Muscle of leg (tissue), 11 donors: ENCODE measurements around the gene CTNNA2. TPM values are rescaled to one million over a fixed set of nuclear protein-coding genes. Genes with fewer than 3 reads are reported as not detected.

Experiments
- DNase-seq: peaks from one replicate; pipeline ENCODE4 v3.0.0; 2013
- H3K27ac ChIP-seq: one replicate; pipeline ENCODE4 v1.5.1; 2013; ENCODE audit warnings: mild to moderate bottlenecking, low read length, control low read depth
- H3K27me3 ChIP-seq: one replicate; pipeline ENCODE4 v1.6.1; 2013; ENCODE audit warnings: low read length; ENCODE audit not compliant: control insufficient read depth, insufficient read depth
- H3K36me3 ChIP-seq: one replicate; pipeline ENCODE4 v1.6.1; 2013; ENCODE audit warnings: low read length; ENCODE audit not compliant: control insufficient read depth, insufficient read depth
- H3K4me1 ChIP-seq: one replicate; pipeline ENCODE4 v1.6.1; 2013; ENCODE audit warnings: low read length; ENCODE audit not compliant: control insufficient read depth, insufficient read depth
- H3K4me3 ChIP-seq: one replicate; pipeline ENCODE4 v1.5.1; 2013; ENCODE audit warnings: low read length, control low read depth
- H3K9me3 ChIP-seq: replicated peaks from 2 replicates; pipeline ENCODE4 v1.6.1; 2013; ENCODE audit warnings: low read depth, low read length; ENCODE audit not compliant: control insufficient read depth
- whole genome bisulfite sequencing: methylation state at CpG from one replicate; pipeline ENCODE4 v1.1.5; 2013; ENCODE audit warnings: missing lambda C conversion rate; ENCODE audit not compliant: insufficient coverage; 5-methylcytosine and 5-hydroxymethylcytosine counted together
- polyA plus RNA-seq, 8 donors: library from polyadenylated mRNA; unstranded; fragments of 120-200 nt; gene quantifications; one replicate each; pipeline versions ENCODE4 v1.2.1 to v1.2.3, GENCODE V29; 2013; ENCODE audit warnings: inconsistent platforms in 1 of 8, low replicate concordance in 1 of 8; ENCODE audit not compliant: insufficient read length in 8 of 8, insufficient read depth in 1 of 8
- total RNA-seq: library from RNA; stranded (reverse); fragments of 120-200 nt; gene quantifications from one replicate; pipeline ENCODE4 v1.2.4, GENCODE V29; 2013

Gene CTNNA2
- total and polyA plus RNA-seq, 9 donors: 0.28 to 1.0 (median 0.69) TPM

DNA sequence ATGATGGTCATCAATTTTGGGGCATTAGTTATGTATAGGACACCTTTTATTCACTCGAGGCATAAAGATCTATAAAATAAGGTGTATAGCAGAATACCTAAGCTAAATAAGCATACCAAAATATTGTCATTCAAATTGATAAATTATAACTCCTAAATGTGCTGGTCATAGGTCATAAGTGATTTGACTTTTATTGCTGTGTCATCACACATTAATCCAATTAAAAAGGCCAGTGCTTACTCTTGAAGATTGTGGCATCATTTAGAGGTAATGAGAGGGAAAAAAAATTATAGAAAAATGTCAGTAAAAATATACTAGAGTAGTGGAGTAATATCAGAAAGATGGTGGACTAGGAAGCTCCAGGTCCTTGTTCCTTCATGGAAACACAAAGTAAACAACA, 1138.6 kb downstream of the CTNNA2 start:
- peaks cover 3% of the 10 kb centered on the region for H3K9me3 ChIP-seq
- no CpG with 5 or more reads among the region's 1 CpG for WGBS
- no peaks in the 10 kb centered on the region for H3K27me3 ChIP-seq
- H3K4me1 ChIP-seq: no peaks in the 10 kb centered on the region
- no peaks in the 10 kb centered on the region for H3K36me3 ChIP-seq
- no peak overlapping the region for H3K4me3 ChIP-seq
- H3K27ac ChIP-seq: no peak overlapping the region
- DNase-seq: no peak

- no peaks in the 10 kb centered on the region for H3K27me3 ChIP-seq
- no peaks in the 10 kb centered on the region for H3K36me3 ChIP-seq
- no peaks in the 10 kb centered on the region for H3K4me1 ChIP-seq
- H3K9me3 ChIP-seq: peaks cover 5% of the 10 kb centered on the region
- no peak overlapping the region for H3K27ac ChIP-seq
- no CpG with 5 or more reads among the region's 1 CpG for WGBS
- no peak overlapping the region for H3K4me3 ChIP-seq
- no peak for DNase-seq
These were observed 1142.4 kb downstream of the CTNNA2 start for GRCh38 chr2:80655265-80655664.

DNA sequence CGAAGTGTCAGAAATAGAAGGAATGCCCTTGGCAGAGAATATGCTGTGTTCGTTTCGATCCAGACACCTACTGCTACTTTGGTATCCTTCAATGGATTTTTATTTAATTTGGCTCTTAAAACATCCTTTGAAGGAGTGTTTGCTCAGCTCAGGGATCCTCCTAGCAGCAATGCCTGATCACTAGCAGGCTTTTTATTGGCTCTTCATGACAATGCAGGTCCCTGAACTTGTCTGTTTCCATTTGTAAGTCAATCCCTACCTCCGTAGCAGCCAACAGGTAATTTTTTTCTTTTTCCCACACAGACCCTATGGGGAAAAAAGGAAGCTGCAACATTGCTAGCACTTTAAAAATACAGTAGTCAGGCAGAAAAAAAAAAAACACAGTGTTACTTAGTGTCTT, 1157.9 kb downstream of the CTNNA2 start:
- no peaks in the 10 kb centered on the region for H3K4me1 ChIP-seq
- H3K27ac ChIP-seq: no peak overlapping the region
- WGBS: no CpG with 5 or more reads among the region's 4 CpGs
- DNase-seq: no peak
- H3K4me3 ChIP-seq: no peak overlapping the region
- no peaks in the 10 kb centered on the region for H3K9me3 ChIP-seq
- no peaks in the 10 kb centered on the region for H3K27me3 ChIP-seq
- H3K36me3 ChIP-seq: no peaks in the 10 kb centered on the region

DNA sequence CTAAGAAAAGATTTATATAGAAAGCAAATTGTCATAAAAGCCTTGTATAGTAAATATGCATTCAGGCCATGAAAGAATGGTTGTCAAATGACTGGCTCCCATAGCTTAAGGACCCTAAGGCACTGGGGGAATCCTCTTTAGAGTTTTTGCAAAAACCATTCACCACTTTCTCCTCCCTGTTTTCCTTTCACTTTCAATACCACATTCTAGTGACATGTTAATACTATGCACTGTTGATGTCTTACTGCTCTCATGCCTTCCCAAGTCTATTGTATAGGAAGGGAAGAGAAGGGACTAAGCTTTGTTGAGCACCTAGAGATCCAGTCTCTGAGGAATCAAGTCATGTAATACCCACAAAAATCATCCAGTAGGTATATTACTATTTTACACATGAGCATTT, 1174.7 kb downstream of the CTNNA2 start:
- H3K4me3 ChIP-seq: no peak overlapping the region
- DNase-seq: no peak
- no peak overlapping the region for H3K27ac ChIP-seq
- no peaks in the 10 kb centered on the region for H3K4me1 ChIP-seq
- H3K36me3 ChIP-seq: no peaks in the 10 kb centered on the region
- H3K27me3 ChIP-seq: no peaks in the 10 kb centered on the region
- no peaks in the 10 kb centered on the region for H3K9me3 ChIP-seq

- H3K4me3 ChIP-seq: no peak overlapping the region
- DNase-seq: no peak
- no peak overlapping the region for H3K27ac ChIP-seq
- WGBS: no CpG with 5 or more reads among the region's 1 CpG
- H3K36me3 ChIP-seq: no peaks in the 10 kb centered on the region
- H3K9me3 ChIP-seq: no peaks in the 10 kb centered on the region
- H3K4me1 ChIP-seq: no peaks in the 10 kb centered on the region
- H3K27me3 ChIP-seq: no peaks in the 10 kb centered on the region
These were observed 1176.3 kb downstream of the CTNNA2 start for GRCh38 chr2:80689106-80689505.
